RWPE2 (cell line): ENCODE measurements around the gene LRIT2.

Source experiments
- ATAC-seq: fragments of 200-7000 bp; cut with Tn5 transposase; 3 replicates; pipeline ENCODE4 v1.9.1; 2021; ENCODE audit warnings: low read depth
- DNase-seq: peaks from one replicate; pipeline ENCODE4 v3.0.0-alpha.2; 2020; ENCODE audit warnings: low spot score
- H3K27ac ChIP-seq: fragments of 450-650 bp; 2 replicates; pipeline ENCODE4 v1.5.1; 2017; ENCODE audit warnings: mild to moderate bottlenecking; ENCODE audit not compliant: poor library complexity, severe bottlenecking
- H3K27me3 ChIP-seq: fragments of 250-450 bp; sonication (Bioruptor Pico); 2 replicates; pipeline ENCODE4 v1.5.1; 2021; ENCODE audit warnings: mild to moderate bottlenecking, moderate library complexity; ENCODE audit not compliant: insufficient read depth, poor library complexity, severe bottlenecking
- H3K36me3 ChIP-seq: fragments of 250-450 bp; sonication (Bioruptor Pico); 2 replicates; pipeline ENCODE4 v1.5.1; 2020; ENCODE audit warnings: low read depth, mild to moderate bottlenecking, moderate library complexity
- H3K4me1 ChIP-seq: fragments of 250-450 bp; sonication (Bioruptor Pico); 2 replicates; pipeline ENCODE4 v1.5.1; 2021; ENCODE audit warnings: mild to moderate bottlenecking, moderate library complexity; ENCODE audit not compliant: insufficient read depth, poor library complexity, severe bottlenecking
- H3K4me3 ChIP-seq: fragments of 250-450 bp; sonication (Bioruptor Pico); 2 replicates; pipeline ENCODE4 v1.5.1; 2021; ENCODE audit warnings: mild to moderate bottlenecking, moderate library complexity; ENCODE audit not compliant: severe bottlenecking
- H3K9me3 ChIP-seq: fragments of 250-450 bp; sonication (Bioruptor Pico); 2 replicates; pipeline ENCODE4 v1.5.1; 2021; ENCODE audit warnings: mild to moderate bottlenecking, moderate library complexity; ENCODE audit not compliant: severe bottlenecking
- TF ChIP-seq, protein P1 (sequence below): fragments of 450-650 bp; IDR thresholded peaks from one replicate; pipeline ENCODE4 v1.5.1; 2017; ENCODE audit warnings: mild to moderate bottlenecking, moderate library complexity; ENCODE audit not compliant: poor library complexity, severe bottlenecking

LRIT2 gene

GRCh38 chr10:84197643-84198042 is 27.7 kb downstream of the LRIT2 start:
- Histone ChIP-seq H3K9me3 (no peaks in the 10 kb centered on the region), H3K4me3 (no peak overlapping the region), H3K36me3 (no peaks in the 10 kb centered on the region), H3K27me3 (peaks cover 18% of the 10 kb centered on the region), H3K27ac (no peak overlapping the region), H3K4me1 (no peaks in the 10 kb centered on the region)
- TF ChIP-seq, protein P1, sequence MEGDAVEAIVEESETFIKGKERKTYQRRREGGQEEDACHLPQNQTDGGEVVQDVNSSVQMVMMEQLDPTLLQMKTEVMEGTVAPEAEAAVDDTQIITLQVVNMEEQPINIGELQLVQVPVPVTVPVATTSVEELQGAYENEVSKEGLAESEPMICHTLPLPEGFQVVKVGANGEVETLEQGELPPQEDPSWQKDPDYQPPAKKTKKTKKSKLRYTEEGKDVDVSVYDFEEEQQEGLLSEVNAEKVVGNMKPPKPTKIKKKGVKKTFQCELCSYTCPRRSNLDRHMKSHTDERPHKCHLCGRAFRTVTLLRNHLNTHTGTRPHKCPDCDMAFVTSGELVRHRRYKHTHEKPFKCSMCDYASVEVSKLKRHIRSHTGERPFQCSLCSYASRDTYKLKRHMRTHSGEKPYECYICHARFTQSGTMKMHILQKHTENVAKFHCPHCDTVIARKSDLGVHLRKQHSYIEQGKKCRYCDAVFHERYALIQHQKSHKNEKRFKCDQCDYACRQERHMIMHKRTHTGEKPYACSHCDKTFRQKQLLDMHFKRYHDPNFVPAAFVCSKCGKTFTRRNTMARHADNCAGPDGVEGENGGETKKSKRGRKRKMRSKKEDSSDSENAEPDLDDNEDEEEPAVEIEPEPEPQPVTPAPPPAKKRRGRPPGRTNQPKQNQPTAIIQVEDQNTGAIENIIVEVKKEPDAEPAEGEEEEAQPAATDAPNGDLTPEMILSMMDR, result no peak
- ATAC-seq, result no peak
- no peak for DNase-seq

DNA sequence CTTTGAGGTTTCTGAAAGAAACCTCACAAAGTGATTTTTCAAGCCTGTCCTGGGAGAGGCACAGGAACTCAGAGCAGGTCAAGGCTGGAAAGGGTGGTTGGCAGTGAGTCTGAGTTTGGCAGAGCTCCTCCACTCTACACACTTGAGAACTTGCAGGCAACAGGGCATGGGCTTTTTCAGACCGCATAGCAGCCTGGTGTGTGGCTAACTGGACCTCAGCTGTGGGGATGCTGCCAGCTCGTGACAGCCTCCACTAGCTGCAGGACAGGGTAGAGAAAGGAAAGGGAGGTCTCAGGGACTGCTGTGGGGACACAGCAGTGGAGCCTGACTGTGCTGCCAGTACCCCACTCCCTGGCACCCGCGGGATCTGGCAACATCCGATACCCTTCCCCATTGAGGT is 28.4 kb downstream of the LRIT2 start:
- H3K4me1 ChIP-seq, result no peaks in the 10 kb centered on the region
- ATAC-seq, result peak; percentile 17; the same call in 1 of the 3 replicates
- no peak for DNase-seq
- H3K36me3 ChIP-seq, result no peaks in the 10 kb centered on the region
- no peaks in the 10 kb centered on the region for H3K9me3 ChIP-seq
- peaks cover 18% of the 10 kb centered on the region for H3K27me3 ChIP-seq
- TF ChIP-seq, protein P1, result no peak
- no peak overlapping the region for H3K27ac ChIP-seq
- no peak overlapping the region for H3K4me3 ChIP-seq

- Histone ChIP-seq H3K9me3 (no peaks in the 10 kb centered on the region), H3K36me3 (no peaks in the 10 kb centered on the region), H3K4me3 (no peak overlapping the region), H3K4me1 (no peaks in the 10 kb centered on the region), H3K27me3 (peaks cover 18% of the 10 kb centered on the region), H3K27ac (no peak overlapping the region)
- TF ChIP-seq, protein P1, result no peak
- no peak for ATAC-seq
- DNase-seq, result no peak
Observed at GRCh38 chr10:84196083-84196482, 29.3 kb downstream of the LRIT2 start.

GRCh38 chr10:84195044-84195830 is 30.1 kb downstream of the LRIT2 start:
- ATAC-seq (no peak), DNase-seq (no peak)
- no peaks in the 10 kb centered on the region for H3K36me3 ChIP-seq
- no peak overlapping the region for H3K27ac ChIP-seq
- peak overlapping the region; percentile 27 for H3K4me3 ChIP-seq
- no peaks in the 10 kb centered on the region for H3K4me1 ChIP-seq
- peaks cover 18% of the 10 kb centered on the region for H3K27me3 ChIP-seq
- TF ChIP-seq, protein P1, result no peak
- no peaks in the 10 kb centered on the region for H3K9me3 ChIP-seq

- peak; percentile 73 for ATAC-seq
- H3K27ac ChIP-seq, result no peak within 1 kb of the TSS
- DNase-seq, result peak; percentile 59
- H3K4me1 ChIP-seq, result no peaks in the 10 kb centered on the region
- peak within 1 kb of the TSS; percentile 27 for H3K4me3 ChIP-seq
- TF ChIP-seq, protein P1, result no peak
- H3K36me3 ChIP-seq, result no peaks in the 10 kb centered on the region
- no peaks in the 10 kb centered on the region for H3K9me3 ChIP-seq
- peaks cover 18% of the 10 kb centered on the region for H3K27me3 ChIP-seq
Observed at GRCh38 chr10:84194424-84195043, 30.8 kb downstream of the LRIT2 start, which contains the start of gene CDHR1. Gene CDHR1 (plus strand): TSS chr10:84194537. CDS start chr10:84194761, 224 bp downstream.
